Large intestine (tissue), 3 donors: ENCODE measurements around the gene EHD1. TPM values are rescaled to one million over a fixed set of nuclear protein-coding genes. Genes with fewer than 3 reads are reported as not detected.

Experiments
- DNase-seq, 2 donors: peaks; one replicate each; pipeline versions ENCODE4 v3.0.0 to v3.0.0-alpha.2; 2013
- H3K27ac ChIP-seq: one replicate; pipeline ENCODE4 v1.5.1; 2013; ENCODE audit warnings: low read length
- H3K27me3 ChIP-seq: 2 replicates; pipeline ENCODE4 v1.6.1; 2013; ENCODE audit warnings: low read length; ENCODE audit not compliant: control insufficient read depth, insufficient read depth
- H3K36me3 ChIP-seq: 2 replicates; pipeline ENCODE4 v1.6.1; 2013; ENCODE audit warnings: low read length; ENCODE audit not compliant: control insufficient read depth, insufficient read depth
- H3K4me1 ChIP-seq: one replicate; pipeline ENCODE4 v1.6.1; 2013; ENCODE audit warnings: low read length; ENCODE audit not compliant: control insufficient read depth, insufficient read depth
- H3K4me3 ChIP-seq: one replicate; pipeline ENCODE4 v1.5.1; 2013; ENCODE audit warnings: low read length
- H3K9me3 ChIP-seq: one replicate; pipeline ENCODE4 v1.6.1; 2013; ENCODE audit warnings: mild to moderate bottlenecking, low read depth, low read length, moderate library complexity; ENCODE audit not compliant: control insufficient read depth
- WGBS: methylation state at CpG from one replicate; pipeline ENCODE4 v1.1.5; 2013; ENCODE audit warnings: low lambda C conversion rate; ENCODE audit not compliant: insufficient coverage; 5-methylcytosine and 5-hydroxymethylcytosine counted together
- polyA plus RNA-seq: library from polyadenylated mRNA; unstranded; fragments of 120-200 nt; gene quantifications from one replicate; pipeline ENCODE4 v1.2.1, GENCODE V29; 2013

The EHD1 gene
- polyA plus RNA-seq, 1 donor, result 94.8 TPM

GRCh38 chr11:64841592-64842365 is 36.6 kb downstream of the EHD1 start:
- no CpG with 5 or more reads among the region's 15 CpGs for whole genome bisulfite sequencing
- no peak overlapping the region for H3K27ac ChIP-seq
- H3K27me3 ChIP-seq, result no peaks in the 10 kb centered on the region
- H3K36me3 ChIP-seq, result peaks cover 30% of the 10 kb centered on the region
- DNase-seq, result no peak
- no peak overlapping the region for H3K4me3 ChIP-seq
- H3K4me1 ChIP-seq, result peaks cover 24% of the 10 kb centered on the region
- no peaks in the 10 kb centered on the region for H3K9me3 ChIP-seq

- peaks cover 37% of the 10 kb centered on the region for H3K36me3 ChIP-seq
- no CpG with 5 or more reads among the region's 24 CpGs for WGBS
- no peak overlapping the region for H3K27ac ChIP-seq
- no peak for DNase-seq
- no peaks in the 10 kb centered on the region for H3K27me3 ChIP-seq
- no peak overlapping the region for H3K4me3 ChIP-seq
- H3K4me1 ChIP-seq, result peaks cover 21% of the 10 kb centered on the region
- no peaks in the 10 kb centered on the region for H3K9me3 ChIP-seq
These were observed 38.3 kb downstream of the EHD1 start for GRCh38 chr11:64839887-64840782.

- Histone ChIP-seq H3K4me1 (peaks cover 20% of the 10 kb centered on the region), H3K27me3 (no peaks in the 10 kb centered on the region), H3K36me3 (peaks cover 39% of the 10 kb centered on the region), H3K4me3 (no peak overlapping the region), H3K9me3 (no peaks in the 10 kb centered on the region), H3K27ac (no peak overlapping the region)
- WGBS, result no CpG with 5 or more reads among the region's 13 CpGs
- no peak for DNase-seq
These were observed 39.1 kb downstream of the EHD1 start for GRCh38 chr11:64839335-64839734.

GRCh38 chr11:64838600-64839334 is 39.7 kb downstream of the EHD1 start:
- H3K36me3 ChIP-seq, result peaks cover 42% of the 10 kb centered on the region
- peaks cover 20% of the 10 kb centered on the region for H3K4me1 ChIP-seq
- H3K4me3 ChIP-seq, result no peak overlapping the region
- no peak overlapping the region for H3K27ac ChIP-seq
- H3K27me3 ChIP-seq, result no peaks in the 10 kb centered on the region
- no peaks in the 10 kb centered on the region for H3K9me3 ChIP-seq
- DNase-seq, result no peak
- WGBS, result no CpG with 5 or more reads among the region's 28 CpGs

DNA sequence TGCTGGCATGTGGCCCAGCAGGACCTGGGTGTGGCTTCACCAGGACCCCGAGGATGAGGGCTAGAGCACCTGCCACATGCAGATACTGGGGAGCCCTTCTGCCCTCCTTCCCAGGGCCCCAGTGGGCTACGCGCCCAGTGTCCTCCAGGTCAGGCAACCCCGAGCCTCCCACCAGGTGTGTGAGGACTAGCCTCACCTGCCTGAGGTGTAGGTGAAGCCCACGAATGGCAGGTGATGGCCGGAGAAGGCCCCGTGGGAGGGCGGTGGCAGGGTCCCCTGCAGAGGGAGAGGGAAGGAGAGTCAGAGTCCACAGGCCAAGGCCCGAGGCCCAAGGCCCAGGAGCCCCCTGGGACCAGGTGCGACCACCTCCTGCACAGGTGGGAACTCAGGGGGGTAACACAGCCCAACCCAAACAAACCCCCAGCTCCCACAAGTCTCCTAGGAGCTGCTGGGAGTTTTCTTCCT is 40.5 kb downstream of the EHD1 start:
- no peak for DNase-seq
- no peak overlapping the region for H3K4me3 ChIP-seq
- no peaks in the 10 kb centered on the region for H3K9me3 ChIP-seq
- H3K4me1 ChIP-seq, result peaks cover 13% of the 10 kb centered on the region
- peaks cover 48% of the 10 kb centered on the region for H3K36me3 ChIP-seq
- no CpG with 5 or more reads among the region's 10 CpGs for WGBS
- no peak overlapping the region for H3K27ac ChIP-seq
- H3K27me3 ChIP-seq, result no peaks in the 10 kb centered on the region

- H3K27ac ChIP-seq, result no peak overlapping the region
- WGBS, result no CpG with 5 or more reads among the region's 16 CpGs
These were observed 41.9 kb downstream of the EHD1 start for GRCh38 chr11:64836448-64837072.

GRCh38 chr11:64835616-64836447 is 42.6 kb downstream of the EHD1 start:
- H3K36me3 ChIP-seq, result peaks cover 52% of the 10 kb centered on the region
- DNase-seq, result no peak
- no peaks in the 10 kb centered on the region for H3K27me3 ChIP-seq
- no peak overlapping the region for H3K4me3 ChIP-seq
- H3K4me1 ChIP-seq, result no peaks in the 10 kb centered on the region
- no peak overlapping the region for H3K27ac ChIP-seq
- no CpG with 5 or more reads among the region's 17 CpGs for WGBS
- no peaks in the 10 kb centered on the region for H3K9me3 ChIP-seq

More at GRCh38 chr11:64836448-64837072, 41.9 kb downstream of the EHD1 start:
- Histone ChIP-seq H3K36me3 (peaks cover 52% of the 10 kb centered on the region), H3K4me1 (no peaks in the 10 kb centered on the region), H3K9me3 (no peaks in the 10 kb centered on the region), H3K27me3 (no peaks in the 10 kb centered on the region), H3K4me3 (no peak overlapping the region)
- no peak for DNase-seq

DNA sequence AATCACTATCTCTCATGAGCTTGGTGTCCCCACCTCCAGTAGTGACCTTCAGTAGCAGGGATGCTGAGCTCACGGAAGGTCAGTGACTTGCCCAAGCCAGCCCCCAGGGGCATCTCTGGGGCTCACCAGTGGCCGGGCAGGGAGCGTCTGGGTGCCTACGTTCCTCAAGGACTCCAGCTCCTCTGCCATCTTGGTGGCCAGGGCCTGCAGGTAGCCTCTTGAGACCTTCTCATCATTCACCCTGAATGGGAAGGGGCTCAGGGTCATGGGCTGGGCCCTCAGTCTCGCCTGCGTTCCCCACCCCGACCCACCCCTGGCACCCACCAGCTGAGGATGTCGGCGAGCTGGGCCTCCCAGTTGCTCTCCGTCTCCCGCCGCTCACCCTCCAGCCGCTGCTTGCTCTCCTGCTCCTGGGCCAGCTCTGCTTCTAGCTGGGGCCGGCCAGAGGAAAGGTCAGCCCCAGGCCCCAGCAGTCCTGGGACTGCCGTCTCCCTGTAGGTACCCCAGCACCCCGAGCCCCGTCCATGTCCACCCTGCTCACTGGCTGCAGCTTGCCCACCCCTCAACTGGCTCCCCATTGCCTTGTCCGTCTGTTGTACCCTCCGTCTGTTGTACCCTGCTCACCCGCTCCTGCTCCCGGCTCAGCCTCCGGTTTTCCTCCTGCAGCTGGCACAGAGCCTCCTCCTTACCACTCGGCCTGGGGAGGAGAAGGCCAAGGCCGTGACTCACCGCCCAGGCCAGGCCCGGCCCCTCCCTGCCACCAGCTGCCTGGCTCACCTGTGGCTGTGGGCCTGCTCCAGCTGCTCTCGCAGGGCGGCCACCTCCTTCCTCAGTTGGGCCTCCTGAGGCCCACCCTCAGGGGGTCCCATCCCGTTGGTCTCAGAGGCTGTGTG is 43.5 kb downstream of the EHD1 start:
- no peak for DNase-seq
- Histone ChIP-seq H3K27me3 (no peaks in the 10 kb centered on the region), H3K36me3 (peaks cover 51% of the 10 kb centered on the region), H3K27ac (no peak overlapping the region), H3K9me3 (no peaks in the 10 kb centered on the region), H3K4me1 (no peaks in the 10 kb centered on the region), H3K4me3 (no peak overlapping the region)
- whole genome bisulfite sequencing, result no CpG with 5 or more reads among the region's 29 CpGs
